Gastroesophageal sphincter (tissue), 3 donors: Measurements from ENCODE around the gene PPTC7.

Source experiments
- EP300 ChIP-seq: sonication (generic); formaldehyde crosslinking; IDR thresholded peaks from one replicate; pipeline ENCODE4 v1.6.1; 2017; ENCODE audit warnings: antibody characterized with exemption, mild to moderate bottlenecking
- POLR2A ChIP-seq, 2 donors: fragments of 450-650 bp; IDR thresholded peaks; one replicate each; pipeline ENCODE4 v1.6.1; 2017; ENCODE audit warnings: antibody characterized with exemption in 2 of 2, mild to moderate bottlenecking in 2 of 2, moderate library complexity in 1 of 2
- TF ChIP-seq, protein P1 (sequence below), 4 experiments: fragments of 200-600 bp in 2 of 4; fragments of 450-650 bp in 2 of 4; sonication (generic) in 1 of 4; IDR thresholded peaks; one replicate each; pipeline ENCODE4 v1.5.1; 2017 to 2019; ENCODE audit warnings: antibody characterized with exemption in 4 of 4, mild to moderate bottlenecking in 2 of 4, moderate library complexity in 2 of 4

DNA sequence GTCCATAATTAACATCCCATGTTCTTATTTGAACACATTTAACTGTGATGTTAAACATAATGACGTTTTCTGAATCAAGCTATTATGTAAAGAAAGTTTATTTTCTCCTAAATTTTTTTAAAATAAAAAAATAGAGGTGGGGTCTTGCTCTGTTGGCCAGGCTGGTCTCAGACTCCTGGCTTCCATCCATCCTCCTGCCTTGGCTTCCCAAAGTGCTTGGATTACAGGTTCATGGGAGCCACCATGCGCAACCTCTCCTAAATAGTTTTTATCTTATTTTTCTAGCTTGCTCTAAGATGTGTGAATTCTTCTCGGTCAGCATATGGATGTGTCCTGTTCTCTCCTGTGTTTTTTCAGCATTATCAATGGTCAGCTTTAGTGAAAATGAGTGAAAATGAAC, 77.8 kb downstream of the PPTC7 start:
- TF ChIP-seq, protein P1, sequence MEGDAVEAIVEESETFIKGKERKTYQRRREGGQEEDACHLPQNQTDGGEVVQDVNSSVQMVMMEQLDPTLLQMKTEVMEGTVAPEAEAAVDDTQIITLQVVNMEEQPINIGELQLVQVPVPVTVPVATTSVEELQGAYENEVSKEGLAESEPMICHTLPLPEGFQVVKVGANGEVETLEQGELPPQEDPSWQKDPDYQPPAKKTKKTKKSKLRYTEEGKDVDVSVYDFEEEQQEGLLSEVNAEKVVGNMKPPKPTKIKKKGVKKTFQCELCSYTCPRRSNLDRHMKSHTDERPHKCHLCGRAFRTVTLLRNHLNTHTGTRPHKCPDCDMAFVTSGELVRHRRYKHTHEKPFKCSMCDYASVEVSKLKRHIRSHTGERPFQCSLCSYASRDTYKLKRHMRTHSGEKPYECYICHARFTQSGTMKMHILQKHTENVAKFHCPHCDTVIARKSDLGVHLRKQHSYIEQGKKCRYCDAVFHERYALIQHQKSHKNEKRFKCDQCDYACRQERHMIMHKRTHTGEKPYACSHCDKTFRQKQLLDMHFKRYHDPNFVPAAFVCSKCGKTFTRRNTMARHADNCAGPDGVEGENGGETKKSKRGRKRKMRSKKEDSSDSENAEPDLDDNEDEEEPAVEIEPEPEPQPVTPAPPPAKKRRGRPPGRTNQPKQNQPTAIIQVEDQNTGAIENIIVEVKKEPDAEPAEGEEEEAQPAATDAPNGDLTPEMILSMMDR (IDR thresholded peaks at IDR 0.05), result no peak
- TF ChIP-seq POLR2A (IDR thresholded peaks at IDR 0.05), result no peak
- no peak for TF ChIP-seq EP300
